Psoas muscle (tissue), 8 donors: ENCODE data around the gene TXLNB. TPM values are rescaled to one million over a fixed set of nuclear protein-coding genes. Genes with fewer than 3 reads are reported as not detected.

Experiments
- ATAC-seq, 4 donors: fragments of 200-7000 bp; cut with Tn5 transposase; one replicate each; pipeline ENCODE4 v1.9.1; 2020; ENCODE audit warnings: moderate library complexity in 3 of 4, mild to moderate bottlenecking in 2 of 4
- DNase-seq, 2 donors: peaks; one replicate each; pipeline ENCODE4 v3.0.0-alpha.2; 2020
- H3K27ac ChIP-seq: fragments of 200-600 bp; one replicate; pipeline ENCODE4 v1.8.0; 2022
- H3K27me3 ChIP-seq, 3 donors: fragments of 200-600 bp in 1 of 3; one replicate each; pipeline versions ENCODE4 v1.6.1 to v1.8.0; 2013 to 2022; ENCODE audit warnings: low read length in 2 of 3, mild to moderate bottlenecking in 2 of 3, moderate library complexity in 1 of 3; ENCODE audit not compliant: insufficient read depth in 3 of 3
- H3K36me3 ChIP-seq, 2 donors: fragments of 200-600 bp in 1 of 2; one replicate each; pipeline versions ENCODE4 v1.6.1 to v1.8.0; 2013 to 2022; ENCODE audit warnings: low read depth in 1 of 2, mild to moderate bottlenecking in 1 of 2, moderate library complexity in 1 of 2; ENCODE audit not compliant: insufficient read depth in 1 of 2
- H3K4me1 ChIP-seq: fragments of 200-600 bp; one replicate; pipeline ENCODE4 v1.8.0; 2022
- H3K4me3 ChIP-seq: fragments of 200-600 bp; one replicate; pipeline ENCODE4 v1.8.0; 2022; ENCODE audit warnings: mild to moderate bottlenecking
- H3K9me3 ChIP-seq: fragments of 200-600 bp; one replicate; pipeline ENCODE4 v1.8.0; 2022
- CTCF ChIP-seq: fragments of 200-600 bp; IDR thresholded peaks from one replicate; pipeline ENCODE4 v1.8.0; 2022; ENCODE audit warnings: antibody characterized with exemption
- WGBS, 3 donors: extraction: QIAGEN DNeasy Blood & Tissue Kit; methylation state at CpG; one replicate each; pipeline versions ENCODE4 v1.1.6 to v1.1.7; 2013; 5-methylcytosine and 5-hydroxymethylcytosine counted together
- intact Hi-C, 2 donors: fragments of 100-400 bp; cut with DNase I; formaldehyde crosslinking; loops; one replicate each; pipeline versions ENCODE4 v1.11.0 to v1.14.2; 2022
- long read RNA-seq, 2 donors: library from polyadenylated mRNA; unstranded; transcript quantifications; one replicate each; pipeline ENCODE4 v2.0.0, GENCODE V29; 2021
- polyA plus RNA-seq, 3 donors: library from polyadenylated mRNA; stranded (reverse); fragments of 200-250 nt; gene quantifications; one replicate each; pipeline ENCODE4 v1.2.3, GENCODE V29; 2013
- total RNA-seq, 4 donors: library from RNA; stranded (reverse); fragmentation: NEBNext Ultra II Directional in 2 of 4; extraction: Animal tissue kit (Norgen Biotek cat#: 25700) in 2 of 4; gene quantifications; one replicate each; pipeline versions ENCODE4 v1.2.1 to v1.2.4, GENCODE V29; 2021 to 2023
- donor health status: healthy with polysubstance abuse.
- donor health status: DM: no; HTN: no; CAD: no; lungs with moderate emphysema.
- donor health status: Bipolar disorder and iron deficiency.
- donor health status: healthy.
- donor health status: DM: yes; HTN: yes; CAD: no.
- donor health status: DM: no; HTN: no; CAD: no.
- donor health status: DM: no; HTN: no; CAD: no.
- donor health status: DM: yes; HTN: yes; CAD: no.

Gene TXLNB
- total RNA-seq (100 to 1,000 TPM; 128 to 230 (median 158) TPM), polyA plus RNA-seq (10 to 100 TPM in 2 of 3 donors, 1 to 10 TPM in 1; 1.8 to 40.7 (median 32.1) TPM)
- long read RNA-seq, donor 1, full-length matches to known transcripts, result 17 of 64 reads
- long read RNA-seq, donor 1, partial matches to known transcripts, result 46 of 64 reads
- long read RNA-seq, donor 1, other reads (novel, unspliced or antisense), result 1 of 64 reads
- long read RNA-seq, donor 2, full-length matches to known transcripts, result 60 of 191 reads
- long read RNA-seq, donor 2, partial matches to known transcripts, result 127 of 191 reads
- long read RNA-seq, donor 2, other reads (novel, unspliced or antisense), result 4 of 191 reads

- ATAC-seq (peak; percentile 86 to 88 (median 88)), DNase-seq (peak; percentile 78 to 94)
- no peaks in the 10 kb centered on the region for H3K9me3 ChIP-seq
- no peak for TF ChIP-seq CTCF
- 2 to 7% (median 3%) methylated on average over 13 of the region's 13 CpGs for WGBS, 3 donors
- H3K27me3 ChIP-seq, result no peaks in the 10 kb centered on the region
- H3K36me3 ChIP-seq, result peaks cover 0 to 10% of the 10 kb centered on the region in 2 donors
- intact Hi-C loops, result loop anchor here in 1 of 2 donors (1.0 to 2.0 kb wide), 2 partner anchors 30 to 47 kb away; no protein-coding TSS in a partner anchor
- peak within 1 kb of the TSS; percentile 68 for H3K4me3 ChIP-seq
- peaks cover 21% of the 10 kb centered on the region for H3K4me1 ChIP-seq
- peak within 1 kb of the TSS; percentile 98 for H3K27ac ChIP-seq
Observed at GRCh38 chr6:139291813-139292619, at the start of gene TXLNB. Gene TXLNB, minus strand, starts transcription at chr6:139291998. Its CDS starts 3,099 bp downstream, at chr6:139288899.

GRCh38 chr6:139341060-139341459 lies 49.3 kb upstream of the TXLNB start:
- Histone ChIP-seq H3K27ac (no peak overlapping the region), H3K4me3 (no peak overlapping the region), H3K27me3 (no peaks in the 10 kb centered on the region), H3K9me3 (no peaks in the 10 kb centered on the region), H3K36me3 (no peaks in the 10 kb centered on the region), H3K4me1 (peaks cover 35% of the 10 kb centered on the region)
- 95 to 98% (median 98%) methylated on average over 2 of the region's 2 CpGs for WGBS, 3 donors
- no peak for TF ChIP-seq CTCF
- intact Hi-C loops, result no loop called here
- ATAC-seq, result no peak
- no peak for DNase-seq

GRCh38 chr6:139338795-139339194 lies 47.0 kb upstream of the TXLNB start:
- TF ChIP-seq CTCF, result no peak
- Histone ChIP-seq H3K4me1 (peaks cover 48% of the 10 kb centered on the region), H3K36me3 (no peaks in the 10 kb centered on the region), H3K27ac (peak overlapping the region; percentile 71), H3K27me3 (no peaks in the 10 kb centered on the region), H3K4me3 (peak overlapping the region; percentile 27), H3K9me3 (no peaks in the 10 kb centered on the region)
- intact Hi-C loops, result loop anchor here (2.0 to 5.0 kb wide), 2 partner anchors 41 to 46 kb away; no protein-coding TSS in a partner anchor
- 29 to 49% (median 36%) methylated on average over 9 of the region's 9 CpGs for WGBS, 3 donors
- DNase-seq (no peak), ATAC-seq (peak; percentile 85 to 92 (median 88))

GRCh38 chr6:139337830-139338229 lies 46.0 kb upstream of the TXLNB start:
- no peak overlapping the region for H3K4me3 ChIP-seq
- no peaks in the 10 kb centered on the region for H3K36me3 ChIP-seq
- peak in 3 of 4 donors; percentile 60 to 62 (median 61) for ATAC-seq
- peaks cover 48% of the 10 kb centered on the region for H3K4me1 ChIP-seq
- TF ChIP-seq CTCF, result no peak
- H3K27me3 ChIP-seq, result no peaks in the 10 kb centered on the region
- intact Hi-C loops, result loop anchor here (2.0 to 5.0 kb wide), 2 partner anchors 41 to 45 kb away; no protein-coding TSS in a partner anchor
- peak; percentile 32 to 61 for DNase-seq
- WGBS, 3 donors, result 38 to 68% (median 50%) methylated on average over 5 of the region's 5 CpGs
- peak overlapping the region; percentile 71 for H3K27ac ChIP-seq
- H3K9me3 ChIP-seq, result no peaks in the 10 kb centered on the region
